Measurements from ENCODE around the gene EWSR1. TPM values are rescaled to one million over a fixed set of nuclear protein-coding genes. Genes with fewer than 3 reads are reported as not detected.
"Not testable (repeated sequence)": the region's sequence is repeated elsewhere in the genome, so short reads cannot be mapped to it uniquely, and the experiment has no call there.

EWSR1 gene
- total and polyA plus RNA-seq, 2 donors (not counting 1 experiment from before 2014, with no cell fraction given), result 281 to 295 TPM

- H3K4me1 Mint-ChIP-seq, result no peaks in the 10 kb centered on the region
- no peaks in the 10 kb centered on the region for H3K9me3 Mint-ChIP-seq (ENCODE audit: insufficient read depth)
- no peak overlapping the region for H2AFZ ChIP-seq (ENCODE audit: insufficient read depth, low read depth, low read length, poor library complexity, severe bottlenecking)
- no peak for TF ChIP-seq CTCF (IDR thresholded peaks at IDR 0.05)
- no peak for TF ChIP-seq EZH2 (IDR thresholded peaks at IDR 0.05; ENCODE audit: borderline replicate concordance, insufficient read depth, low read depth, low read length, poor library complexity, severe bottlenecking)
- H3K27ac Mint-ChIP-seq, result peak overlapping the region; percentile 53
- no peak overlapping the region for H3K4me2 ChIP-seq (replicated peaks; ENCODE audit: low read depth, low read length, poor library complexity, severe bottlenecking)
- ChIA-PET CTCF (no interaction called here), POLR2A (no interaction called here)
- H3K4me1 ChIP-seq (ENCODE audit: control insufficient read depth in 2 of 2, insufficient read depth in 2 of 2, low read length in 2 of 2), result no peaks in the 10 kb centered on the region
- no peaks in the 10 kb centered on the region for H3K9me3 ChIP-seq (ENCODE audit: control extremely low read depth in 1 of 3, control insufficient read depth in 2 of 3, insufficient read depth in 1 of 3, low read length in 2 of 3)
- no peak overlapping the region for H3K27ac ChIP-seq (ENCODE audit: low read length in 2 of 2)
- H4K20me1 ChIP-seq (ENCODE audit: control insufficient read depth, insufficient read depth, low read length, poor library complexity, severe bottlenecking), result peaks cover 80% of the 10 kb centered on the region
- intact Hi-C loops (cut with micrococcal nuclease), result no loop called here
- peaks cover 29% of the 10 kb centered on the region for H3K79me2 ChIP-seq (ENCODE audit: control insufficient read depth, insufficient read depth, low read length)
- H3K4me3 Mint-ChIP-seq, result no peak overlapping the region
- no peaks in the 10 kb centered on the region for H3K27me3 Mint-ChIP-seq
- H3K27me3 ChIP-seq (replicated peaks in 1 of 4; ENCODE audit: control extremely low read depth in 1 of 4, control insufficient read depth in 3 of 4, insufficient read depth in 4 of 4, low read length in 3 of 4), result no peaks in the 10 kb centered on the region
- no peak for DNase-seq
- WGBS (ENCODE audit: insufficient coverage), result 78% methylated on average over 4 of the region's 7 CpGs
- ATAC-seq (ENCODE audit: low read depth), result no peak
- no peak overlapping the region for H3K4me3 ChIP-seq (ENCODE audit: control extremely low read depth in 1 of 5, extremely low read depth in 1 of 5, insufficient read depth in 1 of 5, low read depth in 2 of 5, low read length in 4 of 5)
- H3K9ac ChIP-seq (ENCODE audit: low read length), result no peak overlapping the region
- H3K36me3 ChIP-seq (replicated peaks in 1 of 2; ENCODE audit: control extremely low read depth in 1 of 2, control insufficient read depth in 1 of 2, extremely low read depth in 1 of 2, insufficient read depth in 2 of 2, low read length in 1 of 2), result peaks cover 0 to 91% of the 10 kb centered on the region in 2 experiments
These were observed 75.3 kb downstream of the EWSR1 start for GRCh38 chr22:29343313-29343805.

DNA sequence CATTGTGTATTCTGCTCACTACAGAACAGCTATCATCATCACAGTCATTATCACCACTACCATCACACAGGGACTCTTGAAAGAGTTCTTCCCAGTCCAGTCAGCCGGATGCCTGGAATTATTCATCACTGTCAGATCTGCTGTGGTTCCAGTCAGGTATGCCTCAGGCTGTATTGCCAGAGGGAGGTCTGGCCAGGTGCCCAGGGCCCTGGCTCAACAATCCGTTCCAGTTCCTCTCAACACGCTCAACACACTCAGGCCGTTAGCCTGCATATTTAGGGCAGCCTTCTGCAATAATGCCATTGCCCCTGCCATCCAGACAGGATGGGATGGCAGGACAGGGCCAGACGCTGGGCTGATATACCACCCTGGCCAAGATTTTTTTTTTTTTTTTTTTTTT, 76.1 kb downstream of the EWSR1 start:
- ChIA-PET CTCF (no interaction called here), POLR2A (no interaction called here)
- 100% methylated on average over 4 of the region's 5 CpGs for WGBS (ENCODE audit: insufficient coverage)
- Mint-ChIP-seq H3K27ac (peak overlapping the region; percentile 64), H3K4me3 (no peak overlapping the region), H3K4me1 (no peaks in the 10 kb centered on the region), H3K9me3 (ENCODE audit: insufficient read depth) (no peaks in the 10 kb centered on the region), H3K27me3 (no peaks in the 10 kb centered on the region)
- Histone ChIP-seq H3K9me3 (ENCODE audit: control extremely low read depth in 1 of 3, control insufficient read depth in 2 of 3, insufficient read depth in 1 of 3, low read length in 2 of 3) (no peaks in the 10 kb centered on the region), H3K27me3 (replicated peaks in 1 of 4; ENCODE audit: control extremely low read depth in 1 of 4, control insufficient read depth in 3 of 4, insufficient read depth in 4 of 4, low read length in 3 of 4) (no peaks in the 10 kb centered on the region), H3K36me3 (replicated peaks in 1 of 2; ENCODE audit: control extremely low read depth in 1 of 2, control insufficient read depth in 1 of 2, extremely low read depth in 1 of 2, insufficient read depth in 2 of 2, low read length in 1 of 2) (peaks cover 0 to 91% of the 10 kb centered on the region in 2 experiments), H3K4me1 (ENCODE audit: control insufficient read depth in 2 of 2, insufficient read depth in 2 of 2, low read length in 2 of 2) (no peaks in the 10 kb centered on the region), H2AFZ (ENCODE audit: insufficient read depth, low read depth, low read length, poor library complexity, severe bottlenecking) (no peak overlapping the region), H3K79me2 (ENCODE audit: control insufficient read depth, insufficient read depth, low read length) (peaks cover 31% of the 10 kb centered on the region), H4K20me1 (ENCODE audit: control insufficient read depth, insufficient read depth, low read length, poor library complexity, severe bottlenecking) (peaks cover 77% of the 10 kb centered on the region), H3K9ac (ENCODE audit: low read length) (no peak overlapping the region), H3K27ac (ENCODE audit: low read length in 2 of 2) (no peak overlapping the region), H3K4me2 (replicated peaks; ENCODE audit: low read depth, low read length, poor library complexity, severe bottlenecking) (no peak overlapping the region), H3K4me3 (ENCODE audit: control extremely low read depth in 1 of 5, extremely low read depth in 1 of 5, insufficient read depth in 1 of 5, low read depth in 2 of 5, low read length in 4 of 5) (no peak overlapping the region)
- TF ChIP-seq CTCF (IDR thresholded peaks at IDR 0.05) (no peak), EZH2 (IDR thresholded peaks at IDR 0.05; ENCODE audit: borderline replicate concordance, insufficient read depth, low read depth, low read length, poor library complexity, severe bottlenecking) (no peak)
- no peak for DNase-seq
- intact Hi-C loops (cut with micrococcal nuclease), result no loop called here
- no peak for ATAC-seq (ENCODE audit: low read depth)

DNA sequence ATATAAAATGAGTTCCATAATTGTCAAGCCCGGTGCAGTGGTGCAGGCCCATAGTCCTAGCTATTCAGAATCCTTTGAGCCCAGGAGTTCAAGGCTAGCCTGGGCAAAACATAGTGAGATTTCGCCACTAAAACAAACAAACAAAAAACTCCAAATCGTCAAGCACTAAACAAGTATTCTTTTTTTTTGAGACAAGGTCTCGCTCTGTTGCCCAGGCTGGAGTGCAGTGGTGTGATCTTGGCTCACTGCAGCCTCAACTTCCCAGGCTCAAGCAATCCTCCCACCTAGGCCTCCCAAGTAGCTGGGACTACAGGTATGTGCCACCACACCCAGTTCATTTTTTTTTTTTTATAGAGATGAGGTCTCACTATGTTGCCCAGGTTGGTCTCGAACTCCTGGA, 76.8 kb downstream of the EWSR1 start:
- H3K27me3 Mint-ChIP-seq; H3K4me2 ChIP-seq (replicated peaks; ENCODE audit: low read depth, low read length, poor library complexity, severe bottlenecking); POLR2A ChIA-PET; ATAC-seq (ENCODE audit: low read depth); H3K9me3 Mint-ChIP-seq (ENCODE audit: insufficient read depth); H3K27ac Mint-ChIP-seq; H2AFZ ChIP-seq (ENCODE audit: insufficient read depth, low read depth, low read length, poor library complexity, severe bottlenecking); H3K27ac ChIP-seq (ENCODE audit: low read length in 2 of 2); CTCF ChIA-PET; H3K4me3 Mint-ChIP-seq; DNase-seq; H3K4me1 ChIP-seq (ENCODE audit: control insufficient read depth in 2 of 2, insufficient read depth in 2 of 2, low read length in 2 of 2); H3K27me3 ChIP-seq (replicated peaks in 1 of 4; ENCODE audit: control extremely low read depth in 1 of 4, control insufficient read depth in 3 of 4, insufficient read depth in 4 of 4, low read length in 3 of 4); H3K4me1 Mint-ChIP-seq; H3K4me3 ChIP-seq (ENCODE audit: control extremely low read depth in 1 of 5, extremely low read depth in 1 of 5, insufficient read depth in 1 of 5, low read depth in 2 of 5, low read length in 4 of 5); H3K9me3 ChIP-seq (ENCODE audit: control extremely low read depth in 1 of 3, control insufficient read depth in 2 of 3, insufficient read depth in 1 of 3, low read length in 2 of 3); intact Hi-C loops (cut with micrococcal nuclease); H3K9ac ChIP-seq (ENCODE audit: low read length): not testable (repeated sequence)
- peaks cover 0 to 91% of the 10 kb centered on the region in 2 experiments for H3K36me3 ChIP-seq (replicated peaks in 1 of 2; ENCODE audit: control extremely low read depth in 1 of 2, control insufficient read depth in 1 of 2, extremely low read depth in 1 of 2, insufficient read depth in 2 of 2, low read length in 1 of 2)
- 100% methylated on average over 1 of the region's 5 CpGs for WGBS (ENCODE audit: insufficient coverage)
- H4K20me1 ChIP-seq (ENCODE audit: control insufficient read depth, insufficient read depth, low read length, poor library complexity, severe bottlenecking), result peaks cover 77% of the 10 kb centered on the region
- H3K79me2 ChIP-seq (ENCODE audit: control insufficient read depth, insufficient read depth, low read length), result peaks cover 32% of the 10 kb centered on the region

Measured in B cell (primary cell).